HG03159 (cell line): Measurements from ENCODE around the gene WFDC10A.
"Not testable (repeated sequence)": the region's sequence is repeated elsewhere in the genome, so short reads cannot be mapped to it uniquely, and the experiment has no call there.

Experiments used
- ATAC-seq: cut with Tn5 transposase; IDR thresholded peaks from one replicate; pipeline ENCODE4 v1.9.1; 2021; ENCODE audit warnings: mild to moderate bottlenecking, moderate library complexity; ENCODE audit not compliant: unreplicated experiment

WFDC10A gene

DNA sequence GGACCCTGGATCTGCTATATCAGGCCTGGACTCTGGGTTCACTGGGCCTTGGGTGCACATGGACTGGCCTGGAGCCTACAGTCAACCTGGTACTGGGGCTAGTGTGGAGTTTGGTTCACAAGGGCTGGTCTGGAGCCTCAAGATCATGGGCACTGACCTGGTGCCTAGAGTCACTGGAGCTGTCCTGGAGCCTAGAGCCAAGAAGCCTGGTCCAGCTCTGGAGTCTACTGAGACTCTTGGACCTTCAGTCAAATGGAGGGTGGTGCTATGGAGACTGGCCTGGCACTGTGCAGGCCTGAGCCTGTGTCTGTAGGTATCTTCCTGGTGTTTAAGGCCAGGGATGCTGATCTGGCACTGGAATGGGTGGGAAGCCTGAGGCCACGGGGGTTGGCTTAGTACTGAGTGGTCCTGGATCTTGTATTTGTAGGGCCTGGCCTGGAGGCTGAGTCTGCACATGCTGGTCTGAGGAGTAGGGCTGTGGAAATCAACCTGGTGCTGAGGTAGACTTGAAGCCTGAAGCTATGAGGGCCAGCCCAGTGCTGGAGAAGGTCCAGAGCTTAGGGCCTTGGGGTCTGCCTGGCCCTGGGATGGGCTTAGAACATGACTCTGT, 18.0 kb downstream of the WFDC10A start:
- ATAC-seq, result no peak

DNA sequence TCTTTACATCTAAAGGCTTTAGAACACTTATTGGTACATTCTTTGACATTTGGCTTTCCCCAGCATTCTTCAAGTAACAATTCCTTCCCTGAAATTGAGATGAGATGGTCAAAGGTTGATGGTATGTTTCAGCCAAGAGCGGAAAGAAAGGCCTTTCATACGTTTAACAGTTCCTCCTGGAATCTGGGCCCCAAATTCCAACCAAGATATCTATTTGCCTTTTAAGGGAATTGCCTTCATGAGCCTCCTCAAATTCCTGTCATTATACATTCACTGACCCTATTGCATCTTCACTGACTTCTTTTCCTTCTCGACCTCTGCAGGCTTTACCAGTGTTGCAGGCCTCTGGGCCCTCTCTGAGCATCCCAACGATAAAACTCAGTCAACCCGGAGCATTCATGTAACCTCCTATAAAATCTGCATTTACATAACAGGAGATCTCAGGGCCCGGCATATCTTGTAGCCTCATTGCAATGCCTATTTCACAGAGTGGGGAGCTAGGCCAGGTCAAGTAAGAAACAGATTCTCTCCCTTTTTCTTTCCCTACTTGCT, 19.8 kb downstream of the WFDC10A start:
- no peak for ATAC-seq

DNA sequence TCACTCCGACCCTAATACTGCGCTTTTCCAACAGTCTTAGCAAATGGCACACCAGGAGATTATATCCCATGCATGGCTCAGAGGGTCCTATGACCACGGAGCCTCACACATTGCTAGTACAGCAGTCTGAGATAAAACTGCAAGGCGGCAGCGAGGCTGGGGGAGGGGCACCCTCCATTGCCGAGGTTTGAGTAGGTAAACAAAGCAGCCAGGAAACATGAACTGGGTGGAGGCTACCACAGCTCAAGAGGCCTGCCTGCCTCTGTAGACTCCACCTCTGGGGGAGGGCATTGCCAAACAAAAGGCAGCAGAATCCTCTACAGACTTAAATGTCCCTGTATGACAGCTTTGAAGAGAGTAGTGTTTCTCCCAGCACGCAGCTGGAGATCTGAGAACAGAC, 22.2 kb downstream of the WFDC10A start:
- not testable (repeated sequence) for ATAC-seq

DNA sequence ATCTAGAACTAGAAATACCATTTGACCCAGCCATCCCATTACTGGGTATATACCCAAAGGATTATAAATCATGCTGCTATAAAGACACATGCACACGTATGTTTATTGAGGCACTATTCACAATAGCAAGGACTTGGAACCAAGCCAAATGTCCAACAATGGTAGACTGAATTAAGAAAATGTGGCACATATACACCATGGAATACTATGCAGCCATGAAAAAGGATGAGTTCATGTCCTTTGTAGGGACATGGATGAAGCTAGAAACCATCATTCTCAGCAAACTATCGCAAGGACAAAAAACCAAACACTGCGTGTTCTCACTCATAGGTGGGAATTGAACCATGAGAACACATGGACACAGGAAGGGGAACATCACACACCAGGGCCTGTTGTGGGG, 27.5 kb downstream of the WFDC10A start:
- not testable (repeated sequence) for ATAC-seq

DNA sequence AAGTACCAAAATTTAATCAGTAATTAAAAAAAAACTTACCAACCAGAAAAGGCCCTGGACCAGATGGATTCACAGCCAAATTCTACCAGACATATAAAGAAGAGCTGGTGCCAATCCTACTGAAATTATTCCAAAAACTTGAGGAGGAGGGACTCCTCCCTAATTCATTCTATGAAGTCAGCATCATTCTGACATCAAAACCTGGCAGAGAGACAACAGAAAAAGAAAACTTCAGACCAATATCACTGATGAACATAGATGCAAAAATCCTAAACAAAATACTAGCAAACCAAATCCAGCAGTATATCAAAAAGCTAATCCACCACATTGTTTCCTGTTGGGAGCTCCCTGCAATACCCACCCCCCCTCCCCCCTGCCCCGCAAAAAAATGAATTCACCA, 40.6 kb downstream of the WFDC10A start, which contains the start of gene WFDC11:
WFDC11 (minus strand) TSS at position 101 of the 400 bp plus-strand sequence. CDS start 19,639 bp downstream, outside the sequence.
- ATAC-seq, result no peak

DNA sequence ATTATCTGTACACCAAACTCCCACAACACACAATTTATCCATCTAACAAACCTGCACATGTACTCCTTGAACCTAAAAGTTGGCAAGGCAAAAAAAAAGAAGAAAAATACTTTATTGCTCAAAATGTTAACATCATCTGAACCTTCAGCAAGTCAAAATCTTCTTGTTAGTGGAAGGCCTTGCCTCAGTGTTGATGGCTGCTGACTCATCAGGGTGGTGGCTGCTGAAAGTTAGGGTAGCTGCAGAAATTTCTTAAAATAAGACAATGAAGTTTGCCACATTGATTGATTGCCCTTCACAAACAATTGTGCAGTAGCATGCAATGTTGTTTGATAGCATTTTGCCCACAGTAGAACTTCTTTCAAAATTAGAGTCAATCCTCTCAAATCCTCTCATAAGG, 43.2 kb downstream of the WFDC10A start:
- ATAC-seq, result no peak

DNA sequence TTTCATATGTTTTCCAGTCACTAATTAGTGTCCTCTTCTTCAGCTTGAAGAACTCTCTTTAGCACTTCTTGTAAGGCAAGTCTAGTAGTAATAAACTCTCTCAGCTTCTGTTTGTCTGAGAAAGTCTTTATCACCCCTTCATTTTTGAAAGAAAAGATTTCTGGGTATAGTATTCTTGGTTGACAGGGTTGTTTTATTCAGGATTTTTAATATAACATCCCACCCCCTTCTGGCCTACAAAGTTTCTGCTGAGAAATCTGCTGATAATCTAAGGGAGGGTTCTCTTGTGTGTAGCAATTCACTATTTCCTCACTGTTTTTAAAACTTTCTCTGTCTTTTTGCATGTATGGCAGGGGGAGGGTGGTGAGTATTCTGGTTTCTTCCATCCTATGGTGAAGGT, 50.1 kb downstream of the WFDC10A start:
- no peak for ATAC-seq
